22Rv1 (cell line): ENCODE data around the gene TCEAL9.

Source experiments
- CTCF ChIP-seq: fragments of 450-650 bp; IDR thresholded peaks from 2 replicates; pipeline ENCODE4 v1.5.1; 2017; ENCODE audit warnings: mild to moderate bottlenecking
- ZFX ChIP-seq: fragments of 450-650 bp; IDR thresholded peaks from 2 replicates; pipeline ENCODE4 v1.6.1; 2017; ENCODE audit warnings: antibody characterized with exemption, borderline replicate concordance

- TF ChIP-seq CTCF (no peak), ZFX (no peak)
Measured at GRCh38 chrX:103344606-103345005, 11.7 kb upstream of the TCEAL9 start.
